HUDEP-2 (cell line): ENCODE data around the gene DCBLD1.
A peak's percentile ranks its signal among the peaks of the same experiment; 100 is the strongest.

Experiments used
- DNase-seq, 76 experiments: peaks; one replicate each; lab custom pipeline; 2025; ENCODE audit not compliant: unreplicated experiment in 76 of 76; lab: John Stamatoyannopoulos, UW

The DCBLD1 gene

GRCh38 chr6:117469356-117469755 is 13.1 kb upstream of the DCBLD1 start:
- no peak for DNase-seq

GRCh38 chr6:117469791-117470190 is 12.7 kb upstream of the DCBLD1 start:
- DNase-seq, result no peak

GRCh38 chr6:117472667-117473066 is 9.8 kb upstream of the DCBLD1 start:
- DNase-seq, result no peak

- no peak for DNase-seq
Measured at GRCh38 chr6:117473401-117473800, 9.1 kb upstream of the DCBLD1 start.

- DNase-seq, result peak in 38 of 76 experiments; percentile 2 to 75 (median 40)
Measured at GRCh38 chr6:117477988-117478852, 4.3 kb upstream of the DCBLD1 start.

GRCh38 chr6:117478853-117479231 is 3.6 kb upstream of the DCBLD1 start:
- DNase-seq, result no peak

- no peak for DNase-seq
Measured at GRCh38 chr6:117480651-117481050, 1.8 kb upstream of the DCBLD1 start.

- peak in 14 of 76 experiments; percentile 9 to 38 (median 18) for DNase-seq
Measured at GRCh38 chr6:117481278-117481925, 1.1 kb upstream of the DCBLD1 start.

- DNase-seq, result peak in 2 of 76 experiments; percentile 22 to 36
Measured at GRCh38 chr6:117481926-117482239, 591 bp upstream of the DCBLD1 start.

- peak in 41 of 76 experiments; percentile 10 to 80 (median 48) for DNase-seq
Measured at GRCh38 chr6:117483004-117483644, 650 bp downstream of the DCBLD1 start.

- peak in 14 of 76 experiments; percentile 22 to 70 (median 50) for DNase-seq
Measured at GRCh38 chr6:117483645-117484016, 1.2 kb downstream of the DCBLD1 start.

- DNase-seq, result no peak
Measured at GRCh38 chr6:117484052-117484646, 1.7 kb downstream of the DCBLD1 start.

- DNase-seq, result no peak
Measured at GRCh38 chr6:117485433-117485832, 3.0 kb downstream of the DCBLD1 start.

- DNase-seq, result no peak
Measured at GRCh38 chr6:117487821-117488220, 5.3 kb downstream of the DCBLD1 start.

GRCh38 chr6:117489003-117489402 is 6.5 kb downstream of the DCBLD1 start:
- DNase-seq, result no peak

GRCh38 chr6:117491916-117492315 is 9.4 kb downstream of the DCBLD1 start:
- no peak for DNase-seq

GRCh38 chr6:117493470-117493869 is 11.0 kb downstream of the DCBLD1 start:
- no peak for DNase-seq

GRCh38 chr6:117494283-117494682 is 11.8 kb downstream of the DCBLD1 start:
- no peak for DNase-seq

GRCh38 chr6:117494694-117495318 is 12.3 kb downstream of the DCBLD1 start:
- no peak for DNase-seq

GRCh38 chr6:117495425-117495824 is 13.0 kb downstream of the DCBLD1 start:
- no peak for DNase-seq

GRCh38 chr6:117495869-117496268 is 13.4 kb downstream of the DCBLD1 start:
- no peak for DNase-seq
